ENCODE measurements around the gene SHANK2. TPM values are rescaled to one million over a fixed set of nuclear protein-coding genes. Genes with fewer than 3 reads are reported as not detected.
"Not testable (repeated sequence)": the region's sequence is repeated elsewhere in the genome, so short reads cannot be mapped to it uniquely, and the experiment has no call there.

SHANK2 gene
- total and polyA plus RNA-seq, 7 donors = 3.5 to 43.8 (median 8.0) TPM

- H3K4me3 ChIP-seq = no peak overlapping the region
- TF ChIP-seq POLR2AphosphoS5 (IDR thresholded peaks at IDR 0.05) (no peak), CTCF (IDR thresholded peaks at IDR 0.05) (no peak), POLR2A (IDR thresholded peaks at IDR 0.05) (no peak), EP300 (IDR thresholded peaks at IDR 0.05) (no peak)
- intact Hi-C loops (cut with DNase I) = no loop called here
- no peaks in the 10 kb centered on the region for H3K9me3 ChIP-seq
- peaks cover 0 to 14% (median 0%) of the 10 kb centered on the region in 3 donors for H3K27me3 ChIP-seq
- WGBS, 2 donors = 91 to 97% methylated on average over 8 of the region's 8 CpGs
- no peaks in the 10 kb centered on the region for H3K4me1 ChIP-seq
- H3K27ac ChIP-seq = no peak overlapping the region
- peak; percentile 47 for DNase-seq
- H3K36me3 ChIP-seq = no peaks in the 10 kb centered on the region
Observed at GRCh38 chr11:71238285-71238875, 14.0 kb downstream of the SHANK2 start.

GRCh38 chr11:71237853-71238252 lies 14.5 kb downstream of the SHANK2 start:
- intact Hi-C loops (cut with DNase I) = no loop called here
- TF ChIP-seq POLR2AphosphoS5 (IDR thresholded peaks at IDR 0.05) (no peak), CTCF (IDR thresholded peaks at IDR 0.05) (no peak), EP300 (IDR thresholded peaks at IDR 0.05) (no peak), POLR2A (IDR thresholded peaks at IDR 0.05) (no peak)
- H3K9me3 ChIP-seq = no peaks in the 10 kb centered on the region
- no peak overlapping the region for H3K27ac ChIP-seq
- WGBS, 2 donors = 76 to 83% methylated on average over 6 of the region's 6 CpGs
- peak; percentile 40 for DNase-seq
- H3K4me3 ChIP-seq = no peak overlapping the region
- H3K4me1 ChIP-seq = no peaks in the 10 kb centered on the region
- H3K27me3 ChIP-seq = peaks cover 0 to 14% (median 0%) of the 10 kb centered on the region in 3 donors
- no peaks in the 10 kb centered on the region for H3K36me3 ChIP-seq

GRCh38 chr11:71236836-71237475 lies 15.4 kb downstream of the SHANK2 start:
- intact Hi-C loops (cut with DNase I) = no loop called here
- DNase-seq = peak; percentile 36
- 89 to 92% methylated on average over 12 of the region's 12 CpGs for WGBS, 2 donors
- peaks cover 0 to 14% (median 0%) of the 10 kb centered on the region in 3 donors for H3K27me3 ChIP-seq
- H3K27ac ChIP-seq = no peak overlapping the region
- H3K36me3 ChIP-seq = no peaks in the 10 kb centered on the region
- no peak for TF ChIP-seq POLR2A (IDR thresholded peaks at IDR 0.05)
- no peak for TF ChIP-seq CTCF (IDR thresholded peaks at IDR 0.05)
- TF ChIP-seq POLR2AphosphoS5 (IDR thresholded peaks at IDR 0.05) = no peak
- TF ChIP-seq EP300 (IDR thresholded peaks at IDR 0.05) = no peak
- H3K4me1 ChIP-seq = no peaks in the 10 kb centered on the region
- H3K9me3 ChIP-seq = no peaks in the 10 kb centered on the region
- no peak overlapping the region for H3K4me3 ChIP-seq

GRCh38 chr11:71235719-71236118 lies 16.7 kb downstream of the SHANK2 start:
- intact Hi-C loops (cut with DNase I) = no loop called here
- H3K27me3 ChIP-seq = peaks cover 0 to 14% (median 0%) of the 10 kb centered on the region in 3 donors

GRCh38 chr11:71233896-71234852 lies 18.2 kb downstream of the SHANK2 start:
- H3K4me3 ChIP-seq; H3K27ac ChIP-seq; H3K27me3 ChIP-seq; H3K36me3 ChIP-seq; intact Hi-C loops (cut with DNase I); H3K9me3 ChIP-seq; H3K4me1 ChIP-seq: not testable (repeated sequence)
- 87 to 88% methylated on average over 22 of the region's 22 CpGs for WGBS, 2 donors
- peak; percentile 52 for DNase-seq

More at GRCh38 chr11:71235719-71236118, 16.7 kb downstream of the SHANK2 start:
- Histone ChIP-seq H3K9me3 (no peaks in the 10 kb centered on the region), H3K4me3 (no peak overlapping the region), H3K36me3 (no peaks in the 10 kb centered on the region), H3K4me1 (no peaks in the 10 kb centered on the region), H3K27ac (no peak overlapping the region)
- no peak for TF ChIP-seq CTCF (IDR thresholded peaks at IDR 0.05)
- no peak for TF ChIP-seq POLR2AphosphoS5 (IDR thresholded peaks at IDR 0.05)
- TF ChIP-seq POLR2A (IDR thresholded peaks at IDR 0.05) = no peak
- TF ChIP-seq EP300 (IDR thresholded peaks at IDR 0.05) = no peak
- DNase-seq = peak; percentile 50
- 92 to 93% methylated on average over 8 of the region's 8 CpGs for WGBS, 2 donors

Measured in sigmoid colon (tissue), 7 donors.